Fibroblast of lung (primary cell): ENCODE data around the gene COX10. TPM values are rescaled to one million over a fixed set of nuclear protein-coding genes. Genes with fewer than 3 reads are reported as not detected.

Experiments
- DNase-seq, 2 donors: peaks; one replicate each; pipeline versions ENCODE4 v3.0.0 to v3.0.0-alpha.2; 2010; ENCODE audit warnings: low read depth in 2 of 2
- H2AFZ ChIP-seq: 2 replicates; pipeline ENCODE4 v1.5.1; 2012; ENCODE audit warnings: low read length, control low read depth, inconsistent platforms
- H3K27ac ChIP-seq: 2 replicates; pipeline ENCODE4 v1.5.1; 2011; ENCODE audit warnings: low read length, control low read depth; ENCODE audit not compliant: insufficient read depth
- H3K27me3 ChIP-seq: 2 replicates; pipeline ENCODE4 v1.5.1; 2011; ENCODE audit warnings: mild to moderate bottlenecking, low read length; ENCODE audit not compliant: control insufficient read depth, insufficient read depth
- H3K36me3 ChIP-seq: 2 replicates; pipeline ENCODE4 v1.5.1; 2011; ENCODE audit warnings: low read length; ENCODE audit not compliant: control insufficient read depth, insufficient read depth
- H3K4me1 ChIP-seq: 2 replicates; pipeline ENCODE4 v1.5.1; 2011; ENCODE audit warnings: low read length; ENCODE audit not compliant: control insufficient read depth, insufficient read depth; ENCODE audit errors: extremely low read depth
- H3K4me2 ChIP-seq: 2 replicates; pipeline ENCODE4 v1.5.1; 2011; ENCODE audit warnings: low read length, control low read depth; ENCODE audit not compliant: insufficient read depth; ENCODE audit errors: extremely low read depth
- H3K4me3 ChIP-seq, 4 experiments: fragments of 200-600 bp in 1 of 4; sonication (generic) in 1 of 4; replicated peaks in 1 of 4; 2 replicates each; pipeline ENCODE4 v1.5.1; 2011 to 2016; ENCODE audit warnings: low read length in 4 of 4, low read depth in 3 of 4, mild to moderate bottlenecking in 3 of 4, control low read depth in 2 of 4, inconsistent platforms in 1 of 4, mixed read lengths in 1 of 4; ENCODE audit not compliant: insufficient read depth in 1 of 4; ENCODE audit errors: control extremely low read depth in 1 of 4
- H3K79me2 ChIP-seq: 2 replicates; pipeline ENCODE4 v1.5.1; 2012; ENCODE audit warnings: mild to moderate bottlenecking, low read length, inconsistent platforms; ENCODE audit not compliant: control insufficient read depth, insufficient read depth
- H3K9ac ChIP-seq: 2 replicates; pipeline ENCODE4 v1.5.1; 2011; ENCODE audit warnings: mild to moderate bottlenecking, low read length, control low read depth; ENCODE audit not compliant: insufficient read depth
- H3K9me3 ChIP-seq: 2 replicates; pipeline ENCODE4 v1.5.1; 2012; ENCODE audit warnings: low read depth, low read length; ENCODE audit not compliant: control insufficient read depth, insufficient read depth
- H4K20me1 ChIP-seq: 2 replicates; pipeline ENCODE4 v1.5.1; 2011; ENCODE audit warnings: low read length; ENCODE audit not compliant: control insufficient read depth, insufficient read depth; ENCODE audit errors: extremely low read depth
- CTCF ChIP-seq, 2 donors: IDR thresholded peaks in 1 of 2; conservative IDR thresholded peaks in 1 of 2; 1 replicate in 1 of 2; 2 replicates in 1 of 2; pipeline ENCODE4 v1.5.1; 2011 to 2012; ENCODE audit warnings: low read length in 2 of 2, control low read depth in 1 of 2, inconsistent platforms in 1 of 2, low read depth in 1 of 2, mild to moderate bottlenecking in 1 of 2
- EZH2 ChIP-seq: IDR thresholded peaks from 2 replicates; pipeline ENCODE4 v1.5.1; 2012; ENCODE audit warnings: low read length, control low read depth, mild to moderate bottlenecking; ENCODE audit errors: missing control alignments
- polyA plus RNA-seq, 2 donors: library from polyadenylated mRNA; depleted of rRNA in 1 of 2; stranded (reverse) in 1 of 2; unstranded in 1 of 2; fragments of >200 nt; gene quantifications; 2 replicates each; pipeline ENCODE4 v1.2.1, GENCODE V29; 2011 to 2012; ENCODE audit warnings: missing spikeins in 1 of 2
- total RNA-seq: library from RNA; depleted of rRNA; stranded (reverse); fragments of >200 nt; gene quantifications from 2 replicates; pipeline ENCODE4 v1.2.1, GENCODE V29; 2014

The COX10 gene
- total and polyA plus RNA-seq, 2 donors (not counting 1 experiment from before 2014, with no cell fraction given), result 10.6 to 12.5 TPM

- H3K27me3 ChIP-seq, result no peaks in the 10 kb centered on the region
- no peaks in the 10 kb centered on the region for H3K9me3 ChIP-seq
These were observed 13.5 kb downstream of the COX10 start for GRCh38 chr17:14082848-14083247.

DNA sequence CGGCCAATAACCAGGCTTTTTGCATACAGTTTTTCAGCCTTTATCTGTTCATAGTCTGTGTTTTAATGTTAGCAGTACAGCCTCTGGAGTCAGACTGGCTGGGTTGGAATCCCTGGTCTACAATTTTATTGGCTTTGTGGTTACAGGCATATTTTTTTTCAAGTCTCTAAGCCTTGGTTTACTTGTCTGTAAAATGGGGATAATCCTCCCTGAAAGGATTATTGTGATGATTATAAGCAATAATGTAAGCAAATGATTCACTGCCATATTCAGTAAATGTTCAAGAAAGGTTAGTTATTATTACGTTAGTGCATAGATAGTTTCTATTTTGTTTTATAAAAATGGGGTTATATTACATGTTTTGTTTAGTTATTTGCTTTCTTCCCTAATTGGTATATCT lies 15.7 kb downstream of the COX10 start:
- no peaks in the 10 kb centered on the region for H3K36me3 ChIP-seq
- H3K4me2 ChIP-seq, result no peak overlapping the region
- H3K4me3 ChIP-seq, result no peak overlapping the region
- no peaks in the 10 kb centered on the region for H3K27me3 ChIP-seq
- DNase-seq, result no peak
- H2AFZ ChIP-seq, result no peak overlapping the region
- no peaks in the 10 kb centered on the region for H4K20me1 ChIP-seq
- H3K4me1 ChIP-seq, result no peaks in the 10 kb centered on the region
- no peaks in the 10 kb centered on the region for H3K79me2 ChIP-seq
- TF ChIP-seq CTCF (conservative IDR thresholded peaks at IDR 0.05 in 1 of 2, IDR thresholded peaks at IDR 0.05 in 1 of 2; ENCODE audit: low read depth in 1 of 2, low read length in 2 of 2) (no peak), EZH2 (no peak)
- no peaks in the 10 kb centered on the region for H3K9me3 ChIP-seq
- no peak overlapping the region for H3K27ac ChIP-seq
- no peak overlapping the region for H3K9ac ChIP-seq

More at GRCh38 chr17:14082848-14083247, 13.5 kb downstream of the COX10 start:
- Histone ChIP-seq H2AFZ (no peak overlapping the region), H3K36me3 (no peaks in the 10 kb centered on the region), H3K9ac (no peak overlapping the region), H4K20me1 (no peaks in the 10 kb centered on the region), H3K79me2 (no peaks in the 10 kb centered on the region), H3K4me1 (no peaks in the 10 kb centered on the region), H3K4me2 (no peak overlapping the region), H3K27ac (no peak overlapping the region), H3K4me3 (no peak overlapping the region)
- no peak for DNase-seq
- TF ChIP-seq EZH2 (no peak), CTCF (conservative IDR thresholded peaks at IDR 0.05 in 1 of 2, IDR thresholded peaks at IDR 0.05 in 1 of 2; ENCODE audit: low read depth in 1 of 2, low read length in 2 of 2) (no peak)

- no peaks in the 10 kb centered on the region for H3K27me3 ChIP-seq
- DNase-seq, result no peak
- no peak overlapping the region for H3K4me3 ChIP-seq
- H3K4me1 ChIP-seq, result peaks cover 2% of the 10 kb centered on the region
- H3K9me3 ChIP-seq, result no peaks in the 10 kb centered on the region
- H4K20me1 ChIP-seq, result no peaks in the 10 kb centered on the region
- H2AFZ ChIP-seq, result no peak overlapping the region
- no peak overlapping the region for H3K27ac ChIP-seq
- H3K79me2 ChIP-seq, result no peaks in the 10 kb centered on the region
- no peak overlapping the region for H3K4me2 ChIP-seq
- no peak for TF ChIP-seq CTCF (conservative IDR thresholded peaks at IDR 0.05 in 1 of 2, IDR thresholded peaks at IDR 0.05 in 1 of 2; ENCODE audit: low read depth in 1 of 2, low read length in 2 of 2)
- no peak for TF ChIP-seq EZH2
- no peaks in the 10 kb centered on the region for H3K36me3 ChIP-seq
- H3K9ac ChIP-seq, result no peak overlapping the region
These were observed 16.9 kb downstream of the COX10 start for GRCh38 chr17:14086189-14086588.
